Hematopoietic multipotent progenitor cell treated with erythropoietin and hydrocortisone succinate and interleukin-3 and kit ligand, for 8 days (in vitro differentiated cells): ENCODE results near the gene TMTC2.
"Not testable (repeated sequence)": the region's sequence is repeated elsewhere in the genome, so short reads cannot be mapped to it uniquely, and the experiment has no call there.

Source experiments
- DNase-seq: peaks from one replicate; pipeline ENCODE4 v3.0.0-alpha.2; 2015

Gene TMTC2

DNA sequence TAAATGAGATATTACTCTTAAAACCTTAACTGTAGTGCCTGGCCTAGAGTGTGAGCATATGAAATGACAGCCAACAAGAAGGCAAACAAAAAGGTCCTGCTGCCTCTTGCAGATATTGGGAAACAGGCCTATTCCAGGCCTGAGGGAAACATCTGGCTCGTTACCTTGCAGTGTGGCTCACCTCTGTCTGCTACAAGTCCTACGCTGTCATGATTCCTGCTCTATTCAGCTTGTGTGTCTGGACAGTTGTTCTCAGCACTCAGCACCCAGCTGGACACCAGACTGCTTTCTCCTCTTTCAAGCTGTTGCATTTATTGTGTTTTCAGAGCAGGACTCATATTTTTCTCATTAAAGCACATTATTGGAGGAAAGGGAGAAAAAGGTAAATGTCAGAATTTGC, 113.5 kb downstream of the TMTC2 start:
- DNase-seq: no peak

DNA sequence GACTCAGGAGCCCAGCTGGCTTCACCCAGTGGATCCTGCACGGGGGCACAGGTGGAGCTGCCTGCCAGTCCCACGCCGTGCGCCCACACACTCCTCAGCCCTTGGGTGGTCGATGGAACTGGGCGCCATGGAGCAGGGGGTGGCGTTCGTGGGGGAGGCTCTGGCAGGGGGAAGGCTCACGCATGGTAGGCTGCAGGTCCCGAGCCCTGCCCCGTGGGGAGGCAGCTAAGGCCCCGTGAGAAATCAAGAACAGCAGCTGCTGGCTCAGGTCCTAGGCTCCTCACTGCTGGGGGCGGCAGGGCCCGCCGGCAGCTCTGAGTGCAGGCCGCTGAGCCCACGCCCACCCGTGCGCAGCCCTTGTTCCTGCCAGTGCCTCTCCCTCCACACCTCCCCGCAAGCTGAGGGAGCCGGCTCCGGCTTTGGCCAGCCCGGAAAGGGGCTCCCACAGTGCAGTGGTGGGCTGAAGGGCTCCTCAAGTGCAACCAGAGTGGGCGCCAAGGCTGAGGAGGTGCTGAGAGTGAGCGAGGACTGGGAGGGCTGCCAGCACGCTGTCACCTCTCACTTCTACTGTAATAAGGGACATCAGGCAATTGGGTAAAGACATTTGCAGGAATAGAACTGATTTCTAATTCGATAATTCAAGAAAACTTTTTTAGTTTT, 115.4 kb downstream of the TMTC2 start:
- DNase-seq: no peak

DNA sequence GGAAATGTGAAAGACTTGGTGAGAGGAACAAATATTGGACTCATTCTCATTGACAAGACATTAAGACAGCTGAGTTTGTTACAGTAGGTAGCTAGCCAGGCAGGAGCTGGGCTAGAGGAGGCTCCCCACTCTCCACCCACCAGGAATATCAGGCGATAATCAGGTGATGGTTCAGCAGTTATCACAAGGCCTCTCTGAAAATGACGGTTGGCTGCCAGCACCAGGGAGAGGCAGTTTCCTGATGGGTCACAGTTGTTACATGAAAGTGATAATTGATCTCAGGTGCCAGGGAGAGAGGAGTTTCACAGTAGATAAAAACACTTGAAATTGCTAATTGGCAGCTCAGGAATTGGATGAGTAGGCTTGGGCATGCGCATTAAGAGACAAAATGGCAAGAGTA, 116.5 kb downstream of the TMTC2 start:
- no peak for DNase-seq

DNA sequence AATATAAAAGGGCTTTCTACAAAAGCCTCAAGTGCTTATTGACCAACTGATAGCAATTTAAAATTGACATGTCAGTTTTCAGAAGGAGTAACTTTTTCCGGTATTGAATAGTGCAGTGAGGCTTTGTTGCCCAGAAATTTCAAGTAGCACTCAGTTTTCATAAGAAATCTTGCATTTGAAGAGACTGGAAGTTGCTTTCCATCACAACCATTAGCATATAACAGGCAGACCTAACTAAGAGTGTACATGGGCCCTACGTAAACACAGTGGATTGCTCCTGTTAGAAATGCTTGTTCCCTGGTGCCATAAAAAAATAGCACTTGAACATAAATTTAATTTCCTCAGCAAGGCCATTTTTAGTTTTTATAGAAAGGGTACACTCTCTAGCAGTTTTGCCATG, 117.9 kb downstream of the TMTC2 start:
- DNase-seq: no peak

DNA sequence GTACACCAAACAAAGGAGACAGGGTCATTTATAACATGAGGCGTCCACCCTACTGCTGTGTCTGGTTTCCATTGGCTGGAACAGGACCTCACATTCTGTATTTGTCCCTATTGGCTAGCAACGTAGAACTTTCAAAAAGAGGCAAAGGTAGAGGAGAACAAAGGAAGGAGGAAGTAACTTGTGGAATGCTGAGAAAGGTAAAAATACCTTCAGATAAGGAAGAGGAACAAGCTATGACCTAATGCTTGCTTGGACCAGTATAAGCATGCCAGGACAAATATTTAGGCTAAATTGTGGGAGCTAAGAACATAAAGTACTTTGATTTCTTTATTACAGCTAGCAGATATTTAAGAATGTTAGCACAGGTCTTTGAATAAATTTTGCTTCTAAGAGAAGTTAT, 118.3 kb downstream of the TMTC2 start:
- not testable (repeated sequence) for DNase-seq

DNA sequence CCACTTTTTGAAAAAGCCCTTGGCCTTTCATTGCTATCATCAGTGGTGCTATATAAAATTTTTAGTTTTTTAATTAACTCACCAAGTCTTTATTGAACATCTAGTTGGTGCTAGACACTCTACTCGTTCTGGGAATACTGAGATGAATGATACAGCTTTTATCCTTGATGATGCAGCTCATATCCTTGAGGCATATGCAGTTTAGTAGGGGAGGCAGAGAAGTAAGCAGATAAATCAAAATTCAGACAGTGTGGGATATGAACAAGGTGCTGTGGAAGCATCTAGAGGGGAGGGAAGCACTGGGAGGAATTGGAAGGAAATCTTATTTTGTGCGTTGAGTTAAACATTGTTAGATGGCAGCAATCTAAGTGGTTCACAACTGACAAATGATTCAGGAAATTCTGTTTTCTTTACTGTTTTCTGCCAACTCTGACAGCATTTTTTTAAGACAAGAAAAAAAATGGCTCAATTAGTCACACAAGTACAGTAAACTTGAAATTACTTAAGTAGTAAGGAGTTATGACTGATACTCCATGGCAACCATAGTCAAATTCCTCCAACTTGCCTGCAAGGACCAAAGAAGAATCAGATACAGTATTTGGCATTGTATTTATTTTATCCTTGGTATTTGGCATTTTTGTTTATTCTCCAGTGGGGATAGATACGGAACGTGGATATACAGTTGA, 119.2 kb downstream of the TMTC2 start:
- no peak for DNase-seq

DNA sequence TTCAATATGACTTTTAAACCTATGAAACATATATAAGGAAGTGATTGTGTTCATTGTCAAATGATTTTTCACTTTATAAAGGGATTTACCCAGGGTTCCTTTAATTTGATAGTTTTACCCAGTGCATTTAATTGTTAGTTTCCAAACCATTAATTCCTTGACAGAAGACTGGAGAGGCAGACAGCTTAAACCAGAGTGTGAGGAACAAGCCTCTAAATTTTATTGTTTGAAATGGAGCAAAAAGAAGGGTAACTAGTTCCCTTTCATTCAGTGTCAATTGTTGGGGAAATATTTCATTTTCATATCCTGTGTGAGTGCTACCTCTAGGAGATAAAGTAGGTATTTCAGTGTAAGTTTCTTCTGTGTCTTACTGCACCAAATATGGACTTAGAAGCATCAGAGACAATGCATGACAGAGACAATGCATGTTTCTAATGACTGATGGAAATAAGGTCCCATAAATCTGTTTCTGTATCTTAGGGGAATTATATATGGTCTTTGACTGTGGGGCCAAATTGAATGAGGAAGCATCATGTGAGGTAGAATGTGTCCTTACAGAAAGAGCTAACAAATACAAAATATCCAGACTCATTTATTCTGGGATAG, 120.5 kb downstream of the TMTC2 start:
- no peak for DNase-seq

DNA sequence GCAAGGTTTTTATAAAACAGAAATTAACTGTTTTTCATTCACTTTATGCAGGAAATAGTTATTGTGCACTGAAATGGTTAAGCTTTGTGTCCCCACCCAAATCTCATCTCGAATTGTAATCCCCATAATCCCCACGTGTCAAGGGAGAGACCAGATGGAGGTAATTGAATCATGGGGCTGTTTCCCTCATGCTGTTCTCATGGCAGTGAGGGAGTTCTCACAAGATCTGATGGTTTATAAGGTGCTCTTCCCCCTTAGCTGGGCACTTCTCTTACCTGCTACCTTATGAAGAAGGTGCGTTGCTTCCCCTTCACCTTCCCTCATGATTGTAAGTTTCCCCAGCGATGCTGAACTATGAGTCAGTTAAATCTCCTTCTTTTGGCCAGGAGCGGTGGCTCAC, 123.9 kb downstream of the TMTC2 start:
- DNase-seq: no peak

DNA sequence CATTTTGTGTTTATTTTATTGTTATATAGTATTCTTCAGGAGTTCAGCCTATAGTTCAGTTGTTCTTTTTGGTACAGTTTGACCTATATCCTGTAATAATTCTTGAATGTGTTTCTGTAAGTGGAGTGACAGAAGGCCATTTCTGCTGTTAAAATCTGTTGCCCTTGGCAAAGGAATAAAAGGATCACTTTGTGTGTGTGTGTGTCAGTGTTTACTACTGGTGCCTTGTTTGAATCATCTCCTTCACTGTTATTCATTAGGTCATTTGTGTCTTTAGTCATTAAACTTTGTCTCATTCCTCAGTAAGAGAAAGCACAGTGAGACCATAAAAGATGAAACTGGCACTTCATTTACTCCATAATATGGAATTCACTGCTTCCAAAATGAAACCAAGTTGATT, 130.7 kb downstream of the TMTC2 start:
- no peak for DNase-seq

DNA sequence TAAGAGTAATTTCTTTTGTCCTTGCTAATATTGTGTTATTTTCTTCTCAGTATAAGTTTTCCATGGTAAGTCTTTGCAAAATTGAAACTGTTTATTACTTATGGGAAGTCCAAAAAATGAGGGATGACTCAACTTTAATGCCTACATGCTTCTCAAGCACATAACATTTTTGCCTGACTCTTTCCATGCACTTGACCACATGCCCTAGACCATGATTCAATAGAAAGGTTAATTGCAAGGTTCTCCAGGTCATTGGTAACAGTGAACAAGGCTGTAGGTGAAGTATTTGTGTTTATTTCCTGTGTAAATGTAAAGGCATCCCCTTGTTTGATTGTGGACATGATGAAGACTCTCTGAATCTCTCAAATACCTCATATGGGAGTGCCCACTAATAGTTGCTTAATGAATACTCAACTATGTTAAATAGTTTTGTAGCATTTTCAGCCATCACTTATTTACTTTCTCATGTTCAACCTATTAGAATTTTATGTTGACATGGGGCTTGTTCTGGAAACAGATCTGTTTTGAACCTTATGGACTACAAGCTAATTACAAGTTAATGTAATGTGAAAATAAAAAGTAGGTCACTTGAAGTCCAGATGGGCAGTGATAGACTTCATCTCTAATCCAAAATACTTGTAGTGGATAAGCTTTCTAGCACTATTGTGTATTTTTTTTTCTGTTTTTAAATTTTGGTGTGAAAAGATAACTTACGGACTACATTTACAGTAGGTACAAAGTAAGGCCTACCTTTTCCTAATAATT, 131.7 kb downstream of the TMTC2 start:
- DNase-seq: no peak

DNA sequence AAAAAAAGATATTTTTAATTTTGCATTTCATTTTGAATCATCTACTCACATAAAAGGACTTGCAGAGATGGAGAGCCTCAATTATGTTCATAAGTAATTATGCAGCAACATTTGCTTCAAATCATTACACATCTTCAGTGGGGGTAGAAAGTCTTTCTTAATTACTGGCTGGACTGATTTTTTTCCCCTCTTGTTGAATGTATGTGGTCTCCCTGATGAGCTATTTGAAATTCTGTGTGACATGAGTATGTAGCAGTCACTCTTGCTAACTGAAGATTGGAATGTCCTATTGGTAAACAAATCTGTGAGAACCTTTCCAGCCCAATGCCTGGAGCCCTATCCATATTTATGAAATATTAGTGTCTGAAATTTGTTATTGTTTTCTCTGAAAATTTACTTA, 139.8 kb downstream of the TMTC2 start:
- no peak for DNase-seq

DNA sequence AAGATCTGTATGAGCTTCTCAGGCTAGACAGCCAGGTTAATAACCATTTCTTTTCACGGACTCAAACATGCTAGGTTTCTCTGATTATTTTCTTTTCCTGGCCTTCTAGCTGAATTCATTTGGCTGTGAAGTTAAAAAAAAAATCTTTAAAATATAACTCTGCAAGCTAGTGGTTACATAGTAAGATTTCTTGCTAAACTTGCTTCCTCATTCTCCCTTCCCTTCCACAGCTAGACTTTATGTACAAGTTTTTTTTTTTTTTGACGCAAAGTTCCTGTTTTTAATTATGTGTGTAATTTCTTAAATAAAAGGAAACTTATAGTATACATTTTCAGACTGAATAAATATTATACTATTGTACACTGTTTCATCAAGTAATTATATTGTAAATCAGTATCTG, 145.4 kb downstream of the TMTC2 start:
- no peak for DNase-seq

DNA sequence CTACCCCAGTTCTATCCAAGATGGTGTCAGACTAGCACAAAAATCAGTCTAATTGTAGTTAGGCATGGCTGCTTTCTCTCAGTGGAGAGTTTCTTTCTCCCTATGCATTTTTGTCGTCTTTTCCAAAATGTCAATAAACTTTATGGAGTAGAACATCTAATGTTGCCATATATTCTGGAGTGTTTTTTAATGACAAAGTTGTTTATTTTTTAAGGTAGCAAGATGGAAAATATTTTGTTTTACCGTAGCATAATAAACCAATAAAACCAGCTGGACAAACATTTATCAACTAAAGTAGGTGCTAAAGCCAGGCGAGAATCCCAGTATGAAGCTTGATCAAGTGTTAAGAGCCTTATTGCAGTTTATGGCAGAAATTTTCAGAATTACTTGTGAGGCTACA, 146.3 kb downstream of the TMTC2 start:
- no peak for DNase-seq

DNA sequence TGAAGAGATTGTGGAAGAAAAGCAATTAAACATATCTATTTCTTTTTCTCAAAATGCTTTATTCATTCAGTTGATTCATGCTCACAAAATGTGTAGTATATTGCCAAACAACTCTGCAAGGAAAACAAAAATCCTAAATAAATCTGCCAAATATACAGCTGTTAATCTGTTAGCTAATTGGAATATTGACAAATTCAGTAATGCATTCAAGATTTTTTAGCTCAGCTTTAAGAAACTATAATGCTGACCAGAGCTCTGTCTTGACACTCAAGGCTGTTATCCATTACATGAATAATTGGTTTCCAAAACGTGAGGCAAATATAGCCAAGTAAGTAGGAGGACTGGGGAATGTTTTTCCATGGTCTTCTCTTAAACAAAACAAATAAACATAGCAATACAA, 146.8 kb downstream of the TMTC2 start:
- DNase-seq: no peak

DNA sequence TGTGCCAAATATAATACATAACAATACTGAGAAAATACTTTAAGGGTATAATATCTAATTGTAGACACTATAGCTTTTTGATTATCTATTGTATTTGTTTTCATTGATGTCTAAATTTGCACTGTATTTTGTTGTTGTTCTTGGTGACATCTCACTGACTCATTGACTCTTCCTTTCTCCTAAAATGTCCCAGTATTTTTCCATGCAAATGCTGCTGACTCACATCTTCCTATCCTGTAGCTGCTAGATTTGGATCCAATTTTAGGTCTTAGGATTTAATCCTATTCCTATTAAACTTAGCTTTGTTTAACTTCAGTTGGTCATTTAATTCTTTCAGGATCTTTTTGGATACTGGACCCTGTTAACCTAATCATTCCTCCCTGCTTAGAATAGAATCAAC, 148.5 kb downstream of the TMTC2 start:
- DNase-seq: no peak

DNA sequence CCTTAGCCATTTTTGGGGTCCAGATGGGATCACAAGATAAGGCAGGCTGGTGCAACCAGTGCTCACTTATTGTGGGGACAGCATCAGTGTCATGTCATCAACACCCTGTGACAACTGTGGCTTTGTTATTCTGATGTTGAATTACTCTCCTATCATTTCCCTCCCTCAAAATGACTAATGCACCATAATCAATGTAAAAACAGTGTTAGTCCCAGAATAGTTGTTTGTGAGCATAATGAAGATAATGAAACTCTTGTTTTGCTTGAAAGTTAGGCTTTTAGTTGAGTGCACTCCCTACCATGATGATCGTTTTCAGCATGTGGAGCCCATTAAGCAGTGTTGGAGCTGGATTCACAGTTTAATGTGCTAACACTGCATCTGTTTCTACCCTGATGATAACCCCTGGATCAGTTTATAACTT, 151.4 kb downstream of the TMTC2 start:
- no peak for DNase-seq

DNA sequence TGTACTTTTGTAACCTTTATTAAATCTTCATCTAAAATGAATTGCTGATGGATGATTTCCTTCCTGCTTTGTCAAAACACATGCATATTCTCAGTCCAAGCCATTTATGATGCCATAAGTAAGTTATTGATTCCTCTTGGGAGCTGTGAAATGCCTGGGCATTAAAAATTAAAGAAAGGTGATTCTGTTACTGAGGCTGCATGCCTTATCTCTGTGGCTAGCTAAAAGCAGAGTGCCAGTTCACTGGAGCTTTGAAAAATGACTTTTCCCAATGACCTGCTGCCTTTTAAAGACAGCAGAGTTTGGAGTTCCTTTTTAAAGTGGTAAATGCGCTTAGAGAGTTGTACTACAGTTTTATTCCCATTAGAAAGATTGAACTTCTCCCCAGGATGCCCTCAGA, 152.1 kb downstream of the TMTC2 start:
- no peak for DNase-seq

DNA sequence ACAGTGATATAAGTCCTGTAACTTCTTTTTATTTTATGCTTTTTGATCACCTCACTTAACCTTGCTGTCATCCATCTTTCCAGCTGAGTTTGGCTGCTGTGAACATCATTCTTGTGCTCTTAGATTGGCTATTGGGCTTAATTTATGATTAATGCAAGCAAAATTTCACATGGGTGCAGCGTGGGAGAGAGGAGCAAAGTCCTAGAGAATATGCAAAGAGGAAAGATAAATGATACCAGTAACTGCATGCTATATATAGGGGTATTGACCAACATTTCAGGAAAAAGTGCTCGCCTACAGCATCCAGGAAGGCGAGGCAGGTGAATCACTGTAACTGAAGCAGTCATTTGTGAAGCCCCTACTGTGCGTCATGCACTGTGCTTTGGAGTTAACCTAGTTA, 153.1 kb downstream of the TMTC2 start:
- DNase-seq: no peak

DNA sequence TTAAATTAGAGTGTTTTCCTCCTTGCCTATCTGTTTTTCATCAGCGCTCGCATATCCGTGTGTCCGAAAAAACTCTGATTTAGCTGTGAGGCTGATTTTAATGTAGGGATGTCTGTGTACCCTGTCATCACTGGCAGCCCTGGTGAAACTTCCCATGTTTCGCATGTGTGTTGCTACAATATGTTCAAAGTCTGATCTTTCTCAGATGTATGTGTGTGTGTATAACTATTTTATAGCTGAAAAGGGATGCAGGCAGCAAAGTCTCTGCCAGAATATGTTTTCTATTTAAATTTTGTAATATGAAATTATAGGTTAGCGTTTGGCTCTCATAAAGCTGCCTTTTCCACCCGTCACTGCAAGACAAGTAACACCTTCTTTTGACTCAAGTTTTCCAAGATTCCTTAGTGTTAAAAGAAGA, 154.8 kb downstream of the TMTC2 start:
- DNase-seq: no peak

DNA sequence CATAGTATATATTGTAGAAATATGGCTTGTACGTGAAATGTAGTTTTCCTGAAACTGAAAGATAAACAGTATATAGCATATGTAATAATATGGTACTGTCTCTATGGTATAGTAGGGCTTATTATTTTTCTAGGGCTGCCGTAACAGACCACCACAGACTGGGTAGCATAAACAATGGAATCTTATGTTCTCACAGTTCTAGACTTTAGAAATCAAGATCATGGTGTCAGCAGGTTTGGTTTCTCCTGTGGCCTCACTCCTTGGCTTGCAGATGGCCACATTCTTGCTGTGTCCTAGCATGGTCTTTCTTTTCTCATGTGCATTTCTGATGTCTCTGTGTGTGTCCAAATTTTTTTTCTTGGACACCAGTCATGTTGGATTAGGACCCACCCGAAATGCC, 155.8 kb downstream of the TMTC2 start:
- no peak for DNase-seq

DNA sequence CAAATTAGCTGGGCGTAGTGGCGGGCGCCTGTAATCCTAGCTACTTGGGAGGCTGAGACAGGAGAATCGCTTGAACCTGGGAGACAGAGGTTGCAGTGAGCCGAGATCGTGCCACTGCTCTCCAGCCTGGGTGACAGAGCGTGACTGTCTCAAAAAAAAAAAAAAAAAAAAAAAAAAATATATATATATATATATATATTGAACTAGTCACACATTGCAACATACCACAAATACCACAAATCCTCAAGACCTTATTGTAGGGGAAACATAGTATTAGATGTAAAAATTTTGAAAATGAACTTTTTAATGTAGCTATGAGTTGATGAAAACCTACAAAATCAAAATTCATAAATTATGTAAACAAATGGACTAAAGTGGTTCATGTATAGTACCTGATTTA, 158.4 kb downstream of the TMTC2 start:
- DNase-seq: not testable (repeated sequence)

DNA sequence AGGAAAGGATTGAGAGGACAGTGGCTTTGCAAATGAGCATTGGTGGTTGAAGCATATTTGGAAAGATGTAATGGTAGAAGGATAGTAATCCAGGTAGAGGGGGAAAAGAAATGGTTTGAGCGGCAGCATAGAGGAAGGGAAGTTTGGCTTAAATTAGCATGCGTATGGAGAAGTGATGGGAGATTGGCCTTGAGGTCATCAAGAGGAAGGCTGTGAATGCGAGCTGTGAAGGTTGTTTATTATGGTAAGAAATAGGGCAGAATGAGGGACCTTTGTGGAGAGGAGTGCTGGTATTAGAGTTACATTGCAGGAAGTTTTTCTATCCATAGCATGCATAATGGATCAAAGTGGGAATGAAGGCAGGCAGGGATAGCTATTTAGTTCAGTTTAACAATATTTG, 162.1 kb downstream of the TMTC2 start:
- no peak for DNase-seq

DNA sequence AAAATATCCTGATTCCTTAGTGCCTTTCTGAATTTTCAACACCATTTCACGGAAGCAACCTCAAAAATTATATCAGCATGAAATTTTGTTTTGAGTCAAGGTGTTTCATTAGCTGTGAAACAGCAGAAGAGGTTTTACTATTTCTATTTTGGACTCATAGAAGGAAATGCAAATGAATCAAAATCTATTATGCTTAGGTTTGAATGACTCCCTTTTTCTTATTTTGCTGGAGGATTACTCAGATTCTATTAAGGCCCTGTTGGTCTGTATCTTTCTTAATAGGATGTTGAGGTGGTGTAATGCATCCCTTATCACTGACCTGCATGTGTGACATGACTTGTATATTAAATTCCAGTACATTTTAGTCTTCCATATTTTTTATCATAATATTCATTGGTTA, 165.8 kb downstream of the TMTC2 start:
- DNase-seq: no peak

DNA sequence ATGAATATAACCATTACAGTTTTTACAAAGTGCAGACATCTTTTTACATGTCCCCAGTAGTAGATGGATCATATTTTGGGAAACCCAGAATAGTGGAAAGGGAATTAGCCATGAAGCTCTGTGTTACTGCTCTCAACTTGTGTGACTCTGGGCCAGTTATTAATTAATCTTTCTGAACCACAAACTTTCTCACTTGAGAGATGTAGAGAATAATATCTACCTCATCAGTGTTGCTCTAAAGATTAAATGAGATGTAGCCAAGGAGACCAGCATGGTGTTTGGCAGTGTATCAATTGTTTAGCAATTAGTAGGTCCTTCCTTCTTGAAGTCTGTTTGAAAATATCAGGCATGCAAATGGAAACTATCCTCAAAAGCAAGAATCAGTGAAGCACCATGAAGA, 169.2 kb downstream of the TMTC2 start:
- DNase-seq: no peak
